GM18868 (cell line): ENCODE measurements around the gene RLF.

Source experiments
- ATAC-seq: cut with Tn5 transposase; IDR thresholded peaks from one replicate; pipeline ENCODE4 v1.9.1; 2021; ENCODE audit warnings: mild to moderate bottlenecking, moderate library complexity; ENCODE audit not compliant: unreplicated experiment

The RLF gene

DNA sequence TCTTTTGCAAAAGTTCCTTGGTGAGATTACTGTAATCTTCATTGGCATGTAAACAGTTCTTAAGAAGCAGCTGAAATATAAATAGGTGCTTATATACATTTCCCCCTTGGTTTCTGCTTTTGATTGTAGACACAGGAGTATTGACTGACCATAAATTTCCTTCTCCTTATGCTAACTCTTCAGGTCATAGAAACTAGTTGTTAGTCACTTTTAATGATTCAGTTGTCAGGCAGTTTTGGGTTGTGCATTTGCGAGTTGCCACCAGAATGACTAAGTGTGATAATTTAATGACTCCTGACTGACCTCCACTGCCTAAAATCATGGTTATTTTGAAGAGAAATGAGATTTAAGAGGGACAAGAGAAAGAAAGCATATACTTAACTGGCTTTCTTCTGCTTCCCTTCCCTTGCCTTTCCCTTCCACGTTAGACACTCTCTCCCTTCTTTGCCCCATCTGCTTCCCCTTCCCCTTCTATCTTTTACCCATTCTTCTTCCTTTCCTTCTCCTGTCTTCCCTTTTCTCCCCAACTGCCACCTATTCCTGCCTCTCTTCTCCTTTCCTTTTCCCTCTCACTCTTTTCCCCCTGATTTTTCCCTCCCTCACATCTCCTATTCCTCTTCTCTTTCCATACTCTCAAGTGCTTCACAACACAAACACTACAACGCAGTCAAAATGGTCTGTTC lies 109.1 kb downstream of the RLF start:
- no peak for ATAC-seq

DNA sequence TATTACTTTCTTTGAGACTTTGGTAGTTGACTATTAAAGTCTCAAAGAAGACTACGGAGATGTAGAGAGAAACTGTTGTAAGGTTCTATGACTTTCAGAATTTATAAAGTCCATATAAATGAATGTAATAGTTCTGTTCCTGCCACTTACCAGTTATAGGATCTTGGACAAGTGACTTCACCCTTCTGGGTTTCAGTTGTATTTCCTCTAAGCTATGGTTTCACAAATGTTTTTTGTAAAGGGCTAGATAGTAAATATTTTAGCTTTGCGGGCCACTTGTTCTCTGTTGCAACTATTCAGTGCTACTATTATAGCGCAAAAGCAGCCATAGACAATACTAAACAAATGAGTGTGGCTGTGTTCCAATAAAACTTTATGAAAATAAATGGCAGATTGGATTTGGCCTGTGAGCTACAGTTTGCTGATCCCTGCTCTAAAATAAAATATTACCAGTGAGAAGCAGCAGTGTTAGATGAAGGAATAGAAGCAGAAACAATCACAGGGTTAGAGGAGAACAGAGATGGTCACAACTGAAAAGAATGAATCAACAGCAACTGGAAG lies 111.5 kb downstream of the RLF start:
- no peak for ATAC-seq

DNA sequence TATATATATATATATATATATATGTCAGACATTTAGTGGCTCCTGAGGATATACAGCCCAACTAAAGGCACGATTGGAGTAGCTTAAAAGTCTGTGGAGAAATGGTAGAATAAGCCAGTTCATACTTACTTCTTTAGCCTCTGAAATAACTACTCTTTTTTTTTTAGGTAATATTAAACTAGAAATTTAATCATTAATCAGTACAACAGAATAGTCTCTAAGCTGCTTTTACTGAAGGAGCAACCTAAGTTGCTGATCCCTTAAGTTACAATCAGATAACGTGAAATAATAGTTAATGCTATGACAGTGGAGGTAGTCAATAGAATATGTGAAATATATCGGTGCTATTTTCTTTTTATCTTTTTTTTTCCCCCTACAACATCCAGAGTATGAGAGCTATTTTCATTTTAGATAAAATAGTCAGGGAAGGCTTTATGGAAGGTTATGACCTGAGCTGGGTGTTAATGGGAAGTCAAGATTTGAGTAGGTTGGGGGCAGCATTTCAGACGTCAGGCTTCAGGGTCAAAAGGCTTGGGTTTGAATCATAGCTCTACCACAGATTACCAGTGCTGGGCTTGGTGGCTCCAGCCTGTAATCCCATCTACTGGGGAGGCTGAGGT lies 112.5 kb downstream of the RLF start:
- ATAC-seq = no peak

DNA sequence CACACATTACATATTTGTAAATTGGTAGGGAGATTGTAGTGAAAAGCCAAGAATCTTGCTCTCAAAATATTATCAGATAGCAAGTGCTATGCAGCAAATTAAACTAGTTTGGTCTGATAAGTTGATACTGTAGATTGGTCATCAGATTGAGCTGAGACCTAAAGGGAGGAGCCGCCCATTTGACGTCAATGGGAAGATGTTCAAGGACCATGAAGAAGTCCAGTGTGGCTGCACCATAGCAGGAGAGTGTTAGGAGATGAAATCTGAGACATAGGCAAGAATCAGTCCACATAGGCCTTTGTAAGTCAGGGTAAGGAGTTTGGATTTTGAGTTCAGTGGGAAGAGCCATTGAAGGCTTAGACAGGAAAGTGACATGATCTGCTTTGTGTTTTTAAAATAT lies 113.1 kb downstream of the RLF start:
- ATAC-seq = no peak

DNA sequence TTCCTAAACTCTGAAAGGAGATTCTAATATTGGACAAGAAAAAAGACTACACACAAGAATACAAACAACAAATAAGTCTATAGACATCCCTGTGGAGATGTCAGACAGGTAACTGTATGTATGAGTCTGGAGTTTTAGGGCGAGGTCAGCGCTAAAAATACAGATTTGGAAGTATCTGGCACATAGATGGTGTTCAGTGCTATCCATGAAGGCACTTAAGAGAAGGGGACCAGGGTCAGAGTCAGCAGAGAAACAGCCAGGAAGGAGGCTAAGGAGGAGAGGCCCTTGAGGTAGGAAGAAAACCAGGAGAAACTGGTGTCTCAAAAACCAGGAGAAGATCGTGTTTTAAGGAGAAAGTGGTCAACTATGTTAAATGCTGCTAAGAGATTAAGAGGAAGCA lies 114.9 kb downstream of the RLF start:
- ATAC-seq = no peak

DNA sequence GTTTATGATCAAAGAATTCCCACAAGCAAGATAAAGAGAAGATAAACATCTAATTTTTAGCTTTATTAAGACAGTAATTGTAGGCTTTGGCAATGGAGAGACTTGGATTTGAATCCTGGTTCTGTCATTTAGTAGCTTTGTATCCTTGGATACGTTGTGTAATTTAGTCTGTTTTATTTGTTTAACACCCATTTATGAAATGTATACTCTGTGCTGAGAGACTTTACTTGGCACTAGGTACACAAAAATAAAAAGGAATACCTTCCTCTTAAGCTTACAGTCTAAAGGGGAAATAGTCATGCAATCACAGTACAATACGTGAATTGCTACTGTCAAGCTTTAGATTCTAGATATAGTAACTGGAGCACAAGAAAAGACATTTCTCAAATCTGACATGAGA lies 120.7 kb downstream of the RLF start:
- ATAC-seq = no peak
